Measurements from ENCODE around the gene ILF2. TPM values are rescaled to one million over a fixed set of nuclear protein-coding genes. Genes with fewer than 3 reads are reported as not detected.

ILF2 gene
- total and polyA plus RNA-seq, 2 of the 13 experiments (the other 11 are each of a cell fraction or from before 2014, with no cell fraction given), result 292 to 366 TPM

DNA sequence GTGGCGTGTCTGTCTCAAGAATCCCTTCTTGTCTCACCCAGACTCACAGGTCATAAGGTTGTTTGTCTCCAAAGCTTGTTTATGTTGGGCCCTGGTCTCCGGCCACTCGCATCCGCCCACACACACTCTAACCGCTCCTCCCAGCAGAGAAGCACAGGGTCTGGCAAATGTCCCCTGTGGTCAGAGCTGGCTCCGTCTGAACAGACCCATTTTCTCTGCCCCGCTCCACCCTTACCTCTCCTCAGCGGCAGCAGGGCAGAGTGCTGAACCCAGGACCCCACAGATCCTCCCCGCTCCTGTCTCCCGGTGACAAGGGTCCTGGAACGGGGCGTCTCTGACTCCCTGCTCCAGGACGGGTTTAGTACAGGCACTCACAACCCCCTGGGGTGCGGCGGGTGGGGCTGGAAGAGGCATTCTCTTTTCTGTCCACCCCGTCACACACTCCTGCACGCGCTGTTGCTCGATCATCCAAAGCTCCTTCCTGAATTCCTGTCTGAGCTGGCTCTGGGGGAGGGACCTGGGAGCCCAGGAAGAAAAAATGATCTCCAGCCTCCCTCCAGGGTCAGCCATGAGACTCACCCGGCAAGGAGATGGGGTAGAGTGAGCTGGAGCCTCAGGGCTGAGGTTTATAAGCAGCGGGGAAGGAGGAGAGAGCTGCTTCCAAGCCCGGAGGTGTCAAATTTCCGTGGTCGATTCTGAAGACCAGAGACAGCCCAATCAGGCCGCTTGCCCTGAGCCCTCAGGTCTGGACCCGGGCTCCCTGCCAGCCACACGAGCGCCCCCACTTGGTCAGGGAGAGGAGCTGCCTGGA, 43.7 kb downstream of the ILF2 start, which contains the start of gene S100A13 (continued):
- TF ChIP-seq, protein P1, sequence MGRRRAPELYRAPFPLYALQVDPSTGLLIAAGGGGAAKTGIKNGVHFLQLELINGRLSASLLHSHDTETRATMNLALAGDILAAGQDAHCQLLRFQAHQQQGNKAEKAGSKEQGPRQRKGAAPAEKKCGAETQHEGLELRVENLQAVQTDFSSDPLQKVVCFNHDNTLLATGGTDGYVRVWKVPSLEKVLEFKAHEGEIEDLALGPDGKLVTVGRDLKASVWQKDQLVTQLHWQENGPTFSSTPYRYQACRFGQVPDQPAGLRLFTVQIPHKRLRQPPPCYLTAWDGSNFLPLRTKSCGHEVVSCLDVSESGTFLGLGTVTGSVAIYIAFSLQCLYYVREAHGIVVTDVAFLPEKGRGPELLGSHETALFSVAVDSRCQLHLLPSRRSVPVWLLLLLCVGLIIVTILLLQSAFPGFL (CRISPR knock-in tag; IDR thresholded peaks at IDR 0.05), result no peak
- TF ChIP-seq ESRRA (CRISPR knock-in tag; IDR thresholded peaks at IDR 0.05; ENCODE audit: low read depth) (0 out of 2 replicates have a peak, but pooled peaks have one; percentile 32), KLF9 (CRISPR knock-in tag; IDR thresholded peaks at IDR 0.05; ENCODE audit: low read depth) (no peak), ZNF747 (CRISPR knock-in tag; IDR thresholded peaks at IDR 0.05; ENCODE audit: borderline replicate concordance) (no peak), ZNF879 (CRISPR knock-in tag; IDR thresholded peaks at IDR 0.05) (no peak), GATAD2A (CRISPR knock-in tag; IDR thresholded peaks at IDR 0.05) (peak; percentile 40; the same call in 1 of the 2 replicates), ZZZ3 (CRISPR knock-in tag; IDR thresholded peaks at IDR 0.05; ENCODE audit: borderline replicate concordance) (no peak), POLR2A (IDR thresholded peaks at IDR 0.05; ENCODE audit: insufficient read depth in 1 of 2, low read depth in 2 of 2, low read length in 2 of 2) (peak; percentile 91 to 94), SRF (IDR thresholded peaks at IDR 0.05; ENCODE audit: low read depth, low read length) (no peak), ZNF556 (CRISPR knock-in tag; IDR thresholded peaks at IDR 0.05; ENCODE audit: borderline replicate concordance) (no peak; the same call in 1 of the 2 replicates), ZNF263 (CRISPR knock-in tag; IDR thresholded peaks at IDR 0.05) (no peak), RFXAP (CRISPR knock-in tag; IDR thresholded peaks at IDR 0.05; ENCODE audit: borderline replicate concordance) (no peak), ZNF550 (CRISPR knock-in tag; IDR thresholded peaks at IDR 0.05; ENCODE audit: borderline replicate concordance) (no peak), FIP1L1 (IDR thresholded peaks at IDR 0.05; ENCODE audit: borderline replicate concordance, insufficient read depth, low read depth, low read length) (no peak), ZSCAN31 (CRISPR knock-in tag; IDR thresholded peaks at IDR 0.05; ENCODE audit: low read depth) (no peak)
- TF ChIP-seq, protein P2, sequence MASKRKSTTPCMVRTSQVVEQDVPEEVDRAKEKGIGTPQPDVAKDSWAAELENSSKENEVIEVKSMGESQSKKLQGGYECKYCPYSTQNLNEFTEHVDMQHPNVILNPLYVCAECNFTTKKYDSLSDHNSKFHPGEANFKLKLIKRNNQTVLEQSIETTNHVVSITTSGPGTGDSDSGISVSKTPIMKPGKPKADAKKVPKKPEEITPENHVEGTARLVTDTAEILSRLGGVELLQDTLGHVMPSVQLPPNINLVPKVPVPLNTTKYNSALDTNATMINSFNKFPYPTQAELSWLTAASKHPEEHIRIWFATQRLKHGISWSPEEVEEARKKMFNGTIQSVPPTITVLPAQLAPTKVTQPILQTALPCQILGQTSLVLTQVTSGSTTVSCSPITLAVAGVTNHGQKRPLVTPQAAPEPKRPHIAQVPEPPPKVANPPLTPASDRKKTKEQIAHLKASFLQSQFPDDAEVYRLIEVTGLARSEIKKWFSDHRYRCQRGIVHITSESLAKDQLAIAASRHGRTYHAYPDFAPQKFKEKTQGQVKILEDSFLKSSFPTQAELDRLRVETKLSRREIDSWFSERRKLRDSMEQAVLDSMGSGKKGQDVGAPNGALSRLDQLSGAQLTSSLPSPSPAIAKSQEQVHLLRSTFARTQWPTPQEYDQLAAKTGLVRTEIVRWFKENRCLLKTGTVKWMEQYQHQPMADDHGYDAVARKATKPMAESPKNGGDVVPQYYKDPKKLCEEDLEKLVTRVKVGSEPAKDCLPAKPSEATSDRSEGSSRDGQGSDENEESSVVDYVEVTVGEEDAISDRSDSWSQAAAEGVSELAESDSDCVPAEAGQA (IDR thresholded peaks at IDR 0.05; ENCODE audit: low read depth), result no peak
- TF ChIP-seq, protein P2 (CRISPR knock-in tag; IDR thresholded peaks at IDR 0.05; ENCODE audit: borderline replicate concordance), result no peak
- TF ChIP-seq, protein P3, sequence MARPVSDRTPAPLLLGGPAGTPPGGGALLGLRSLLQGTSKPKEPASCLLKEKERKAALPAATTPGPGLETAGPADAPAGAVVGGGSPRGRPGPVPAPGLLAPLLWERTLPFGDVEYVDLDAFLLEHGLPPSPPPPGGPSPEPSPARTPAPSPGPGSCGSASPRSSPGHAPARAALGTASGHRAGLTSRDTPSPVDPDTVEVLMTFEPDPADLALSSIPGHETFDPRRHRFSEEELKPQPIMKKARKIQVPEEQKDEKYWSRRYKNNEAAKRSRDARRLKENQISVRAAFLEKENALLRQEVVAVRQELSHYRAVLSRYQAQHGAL (CRISPR knock-in tag; IDR thresholded peaks at IDR 0.05; ENCODE audit: not compliant biosample characterization), result no peak
- TF ChIP-seq, protein P4, sequence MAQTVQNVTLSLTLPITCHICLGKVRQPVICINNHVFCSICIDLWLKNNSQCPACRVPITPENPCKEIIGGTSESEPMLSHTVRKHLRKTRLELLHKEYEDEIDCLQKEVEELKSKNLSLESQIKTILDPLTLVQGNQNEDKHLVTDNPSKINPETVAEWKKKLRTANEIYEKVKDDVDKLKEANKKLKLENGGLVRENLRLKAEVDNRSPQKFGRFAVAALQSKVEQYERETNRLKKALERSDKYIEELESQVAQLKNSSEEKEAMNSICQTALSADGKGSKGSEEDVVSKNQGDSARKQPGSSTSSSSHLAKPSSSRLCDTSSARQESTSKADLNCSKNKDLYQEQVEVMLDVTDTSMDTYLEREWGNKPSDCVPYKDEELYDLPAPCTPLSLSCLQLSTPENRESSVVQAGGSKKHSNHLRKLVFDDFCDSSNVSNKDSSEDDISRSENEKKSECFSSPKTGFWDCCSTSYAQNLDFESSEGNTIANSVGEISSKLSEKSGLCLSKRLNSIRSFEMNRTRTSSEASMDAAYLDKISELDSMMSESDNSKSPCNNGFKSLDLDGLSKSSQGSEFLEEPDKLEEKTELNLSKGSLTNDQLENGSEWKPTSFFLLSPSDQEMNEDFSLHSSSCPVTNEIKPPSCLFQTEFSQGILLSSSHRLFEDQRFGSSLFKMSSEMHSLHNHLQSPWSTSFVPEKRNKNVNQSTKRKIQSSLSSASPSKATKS (CRISPR knock-in tag; IDR thresholded peaks at IDR 0.05), result no peak
